Measurements from ENCODE around the gene TMPRSS3.

Gene TMPRSS3

DNA sequence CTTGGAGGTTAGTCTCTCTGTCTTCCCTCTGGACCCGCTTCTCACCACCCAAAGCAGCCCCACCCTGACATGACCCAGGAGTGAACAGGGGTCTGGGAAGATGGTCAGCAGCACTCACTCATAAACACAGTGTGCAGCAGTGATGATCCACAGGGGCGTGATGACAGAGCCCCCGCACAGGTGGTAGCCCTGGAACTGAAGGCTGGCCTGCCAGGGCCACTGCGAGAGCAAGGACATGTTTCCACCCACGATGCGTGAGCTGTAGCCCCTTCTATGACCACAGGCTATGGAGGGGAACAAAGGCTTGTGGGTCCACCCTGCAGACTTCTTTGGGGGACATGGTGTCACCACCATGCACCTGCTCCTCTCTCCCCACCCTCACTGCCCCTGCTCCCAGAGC is 12.9 kb downstream of the TMPRSS3 start:
- H3K27me3 Mint-ChIP-seq = no peaks in the 10 kb centered on the region
- no peak overlapping the region for H3K4me3 Mint-ChIP-seq
- peaks cover 9% of the 10 kb centered on the region for H3K36me3 Mint-ChIP-seq
- no peak overlapping the region for H3K27ac Mint-ChIP-seq
- H3K4me1 Mint-ChIP-seq (ENCODE audit: low read depth) = peaks cover 33% of the 10 kb centered on the region
- no peaks in the 10 kb centered on the region for H3K9me3 Mint-ChIP-seq (ENCODE audit: low read depth)

DNA sequence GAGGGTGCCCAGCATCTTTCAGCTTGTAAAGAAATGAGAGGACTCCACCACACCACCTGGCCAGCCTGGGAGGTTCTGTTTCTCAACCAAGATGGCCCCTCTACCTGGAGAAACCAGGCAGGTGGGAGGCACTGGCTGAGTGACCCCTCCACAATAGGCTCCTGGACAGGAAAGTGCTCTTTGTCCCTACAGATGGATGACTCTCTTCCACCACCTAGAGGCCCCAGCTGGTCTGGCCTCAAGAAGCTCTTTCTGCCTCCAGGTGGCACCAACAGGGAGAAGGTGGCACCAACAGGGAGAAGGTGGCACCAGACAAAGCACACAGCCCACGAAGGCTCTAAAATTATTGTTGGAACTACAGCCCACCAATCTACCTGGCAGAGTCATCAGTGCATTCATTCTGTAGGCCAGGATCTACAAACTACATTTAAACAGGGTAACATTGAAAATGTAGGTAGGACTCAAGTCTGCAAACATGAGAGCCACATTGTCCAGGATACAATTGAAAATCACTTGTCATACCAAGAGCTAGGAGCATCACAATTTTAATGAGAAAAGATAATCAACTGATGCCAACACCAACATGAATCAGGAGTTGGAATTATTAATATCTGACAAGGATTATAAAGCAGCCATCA is 14.4 kb downstream of the TMPRSS3 start:
- Mint-ChIP-seq H3K4me3 (no peak overlapping the region), H3K4me1 (ENCODE audit: low read depth) (peaks cover 24% of the 10 kb centered on the region), H3K27ac (no peak overlapping the region), H3K36me3 (peaks cover 9% of the 10 kb centered on the region), H3K9me3 (ENCODE audit: low read depth) (no peaks in the 10 kb centered on the region), H3K27me3 (no peaks in the 10 kb centered on the region)

DNA sequence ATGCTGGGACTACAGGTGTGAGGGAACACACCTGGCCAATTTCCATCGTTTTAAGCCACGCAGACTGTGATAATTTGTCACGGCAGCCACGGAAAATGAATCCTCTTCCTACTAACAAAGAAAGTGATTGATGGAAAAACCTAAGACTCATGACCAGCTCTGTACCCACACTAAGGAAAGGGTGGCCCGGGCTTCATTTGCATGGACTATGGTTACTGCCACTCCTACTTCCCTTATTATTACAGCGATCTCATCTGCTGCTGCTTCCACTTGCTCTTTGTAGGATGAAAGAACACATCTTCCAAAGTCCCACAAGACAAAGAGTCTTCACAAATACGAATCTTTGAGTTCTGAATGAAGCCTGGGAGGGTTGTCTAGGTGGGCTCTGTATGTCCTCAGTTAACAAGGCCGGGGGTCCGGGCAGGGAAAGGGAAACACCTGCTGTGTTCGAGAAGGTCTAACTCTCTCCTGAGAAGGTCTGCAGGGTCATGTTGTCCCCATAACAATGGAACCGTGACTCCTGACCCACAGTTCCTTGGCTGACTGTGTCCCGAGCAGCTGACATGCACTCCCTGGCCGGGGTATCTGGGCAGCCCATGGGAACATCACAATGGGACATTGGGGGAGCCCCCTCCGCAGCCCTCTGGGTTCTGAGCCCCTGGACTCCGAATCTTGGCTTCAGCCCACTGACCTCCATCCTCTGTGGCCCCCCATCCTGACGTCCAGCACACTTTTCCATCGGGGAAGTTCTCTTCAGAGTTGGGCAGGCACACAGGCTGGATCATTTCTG is 16.2 kb downstream of the TMPRSS3 start:
- Mint-ChIP-seq H3K36me3 (peaks cover 7% of the 10 kb centered on the region), H3K27ac (no peak overlapping the region), H3K9me3 (ENCODE audit: low read depth) (no peaks in the 10 kb centered on the region), H3K4me1 (ENCODE audit: low read depth) (peaks cover 14% of the 10 kb centered on the region), H3K4me3 (no peak overlapping the region), H3K27me3 (no peaks in the 10 kb centered on the region)

GRCh38 chr21:42378418-42378817 is 17.4 kb downstream of the TMPRSS3 start:
- Mint-ChIP-seq H3K27me3 (no peaks in the 10 kb centered on the region), H3K9me3 (ENCODE audit: low read depth) (no peaks in the 10 kb centered on the region), H3K36me3 (peaks cover 7% of the 10 kb centered on the region), H3K4me3 (no peak overlapping the region), H3K4me1 (ENCODE audit: low read depth) (peaks cover 12% of the 10 kb centered on the region), H3K27ac (no peak overlapping the region)

DNA sequence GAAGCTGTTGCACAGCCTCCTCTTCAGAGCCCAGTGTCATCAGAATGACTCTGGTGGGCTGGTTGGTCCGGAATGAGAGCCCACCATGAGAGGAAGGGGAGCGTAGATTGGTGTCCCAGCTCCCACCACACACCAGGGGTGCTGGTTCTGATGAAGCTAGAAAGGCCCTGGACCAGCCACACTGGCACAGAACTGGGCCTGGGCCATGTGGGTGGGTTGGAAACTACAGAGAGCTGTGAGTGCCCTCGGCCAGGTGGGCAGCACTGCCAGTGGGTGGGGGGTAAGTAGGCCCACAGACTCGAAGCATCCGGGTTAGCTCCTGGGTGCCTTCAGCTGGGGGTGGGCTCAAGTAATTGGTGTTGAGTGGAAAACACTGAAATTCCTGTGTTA is 17.9 kb downstream of the TMPRSS3 start:
- Mint-ChIP-seq H3K4me1 (ENCODE audit: low read depth) (peaks cover 17% of the 10 kb centered on the region), H3K4me3 (no peak overlapping the region), H3K27me3 (no peaks in the 10 kb centered on the region), H3K9me3 (ENCODE audit: low read depth) (no peaks in the 10 kb centered on the region), H3K27ac (no peak overlapping the region), H3K36me3 (peaks cover 7% of the 10 kb centered on the region)

DNA sequence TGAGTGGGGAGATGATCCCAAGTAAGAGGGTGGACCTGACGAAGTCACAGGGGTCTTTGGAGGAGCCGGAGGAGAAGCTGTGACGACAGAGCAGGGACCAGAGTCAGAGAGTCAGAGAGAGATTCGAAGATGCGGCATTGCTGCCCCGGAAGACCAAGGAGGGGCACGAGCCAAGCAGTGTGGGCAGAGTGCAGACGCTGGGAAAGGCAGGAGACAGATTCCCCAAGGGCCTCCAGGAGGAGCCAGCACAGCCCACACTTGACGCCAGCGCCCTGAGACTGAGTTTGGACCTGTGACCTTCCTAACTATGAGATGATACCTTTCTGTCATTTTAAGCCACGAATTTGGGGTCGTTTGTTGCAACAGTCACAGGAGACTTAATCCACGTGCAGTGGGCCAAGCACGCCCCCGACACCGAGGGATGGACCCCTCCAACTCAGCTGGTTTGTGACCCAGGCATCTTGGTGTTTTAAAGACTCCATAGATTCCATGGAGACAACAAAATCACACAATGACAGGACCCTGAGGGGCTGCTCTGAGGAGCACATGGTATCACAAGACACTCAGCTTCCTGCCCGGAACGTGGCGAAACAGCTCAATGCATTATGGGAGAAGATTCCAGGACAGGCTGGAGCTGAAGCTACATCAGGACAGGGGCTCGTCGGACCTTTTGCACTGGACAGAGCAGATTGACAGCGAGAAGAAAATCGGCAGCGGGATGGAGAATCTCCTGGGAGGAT is 18.5 kb downstream of the TMPRSS3 start:
- peaks cover 7% of the 10 kb centered on the region for H3K36me3 Mint-ChIP-seq
- H3K4me3 Mint-ChIP-seq = no peak overlapping the region
- no peak overlapping the region for H3K27ac Mint-ChIP-seq
- H3K4me1 Mint-ChIP-seq (ENCODE audit: low read depth) = peaks cover 16% of the 10 kb centered on the region
- H3K9me3 Mint-ChIP-seq (ENCODE audit: low read depth) = no peaks in the 10 kb centered on the region
- H3K27me3 Mint-ChIP-seq = no peaks in the 10 kb centered on the region

GRCh38 chr21:42376338-42376982 is 19.4 kb downstream of the TMPRSS3 start:
- Mint-ChIP-seq H3K27ac (no peak overlapping the region), H3K36me3 (peaks cover under 1% of the 10 kb centered on the region)

GRCh38 chr21:42375966-42376337 is 19.9 kb downstream of the TMPRSS3 start:
- Mint-ChIP-seq H3K36me3 (no peaks in the 10 kb centered on the region), H3K4me3 (no peak overlapping the region), H3K27ac (no peak overlapping the region), H3K4me1 (ENCODE audit: low read depth) (peaks cover 13% of the 10 kb centered on the region), H3K27me3 (no peaks in the 10 kb centered on the region), H3K9me3 (ENCODE audit: low read depth) (no peaks in the 10 kb centered on the region)

More at GRCh38 chr21:42376338-42376982, 19.4 kb downstream of the TMPRSS3 start:
- Mint-ChIP-seq H3K27me3 (no peaks in the 10 kb centered on the region), H3K4me3 (no peak overlapping the region), H3K9me3 (ENCODE audit: low read depth) (no peaks in the 10 kb centered on the region), H3K4me1 (ENCODE audit: low read depth) (peaks cover 14% of the 10 kb centered on the region)

DNA sequence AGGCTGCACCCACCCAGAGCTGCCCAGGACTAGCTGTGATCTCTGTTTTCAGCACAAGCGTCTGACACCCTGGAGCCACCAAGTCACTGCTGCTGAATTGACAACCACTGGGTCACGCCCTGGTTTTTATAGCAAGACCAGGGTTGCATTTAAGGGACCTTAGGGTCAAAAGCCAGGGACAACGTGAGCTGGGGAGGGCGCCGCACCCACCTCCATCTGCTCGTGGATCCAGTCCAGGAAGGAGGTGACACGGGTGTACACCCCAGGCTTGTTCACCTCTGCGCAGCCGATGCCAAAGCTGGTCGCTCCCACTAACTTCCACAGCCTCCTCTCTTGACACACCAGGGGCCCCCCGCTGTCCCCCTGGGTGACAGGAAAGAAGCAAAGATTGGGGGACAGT is 20.3 kb downstream of the TMPRSS3 start:
- H3K4me3 Mint-ChIP-seq = no peak overlapping the region
- H3K9me3 Mint-ChIP-seq (ENCODE audit: low read depth) = no peaks in the 10 kb centered on the region
- no peaks in the 10 kb centered on the region for H3K27me3 Mint-ChIP-seq
- H3K27ac Mint-ChIP-seq = no peak overlapping the region
- H3K36me3 Mint-ChIP-seq = no peaks in the 10 kb centered on the region
- H3K4me1 Mint-ChIP-seq (ENCODE audit: low read depth) = peaks cover 13% of the 10 kb centered on the region

DNA sequence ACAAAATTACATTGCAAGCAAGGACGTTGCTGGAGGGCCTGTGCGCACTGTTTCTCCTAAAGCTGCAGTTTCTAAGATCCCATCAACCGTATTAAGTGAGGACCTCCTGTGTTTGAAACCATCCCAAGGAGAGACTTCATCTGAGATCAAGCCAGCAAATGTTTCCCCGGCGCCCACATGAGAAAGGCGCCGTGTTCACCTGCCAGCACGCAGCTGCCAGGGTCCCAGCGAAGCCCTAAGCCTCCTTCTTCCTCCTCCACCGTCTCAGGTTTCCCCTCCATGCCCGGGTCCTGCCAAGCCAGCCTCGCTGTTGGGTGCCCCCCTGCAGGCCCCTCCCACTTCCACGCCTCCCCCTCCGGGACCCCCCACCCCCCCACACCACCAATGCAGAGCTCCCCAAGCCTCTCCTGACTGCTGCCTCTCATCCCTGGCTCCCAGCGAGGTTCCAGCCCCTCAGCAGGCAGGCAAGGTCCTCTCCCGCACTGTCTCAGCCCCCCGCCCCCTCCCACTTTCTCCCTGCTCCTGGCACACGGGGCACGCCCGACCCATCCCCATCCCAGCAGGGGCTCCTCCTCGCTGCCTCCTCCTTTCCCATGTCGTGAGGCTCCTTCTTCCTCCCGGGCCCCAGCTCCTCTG is 20.9 kb downstream of the TMPRSS3 start:
- Mint-ChIP-seq H3K9me3 (ENCODE audit: low read depth) (no peaks in the 10 kb centered on the region), H3K36me3 (no peaks in the 10 kb centered on the region), H3K27me3 (no peaks in the 10 kb centered on the region), H3K4me3 (no peak overlapping the region), H3K27ac (peak overlapping the region; percentile 16), H3K4me1 (ENCODE audit: low read depth) (peaks cover 13% of the 10 kb centered on the region)

DNA sequence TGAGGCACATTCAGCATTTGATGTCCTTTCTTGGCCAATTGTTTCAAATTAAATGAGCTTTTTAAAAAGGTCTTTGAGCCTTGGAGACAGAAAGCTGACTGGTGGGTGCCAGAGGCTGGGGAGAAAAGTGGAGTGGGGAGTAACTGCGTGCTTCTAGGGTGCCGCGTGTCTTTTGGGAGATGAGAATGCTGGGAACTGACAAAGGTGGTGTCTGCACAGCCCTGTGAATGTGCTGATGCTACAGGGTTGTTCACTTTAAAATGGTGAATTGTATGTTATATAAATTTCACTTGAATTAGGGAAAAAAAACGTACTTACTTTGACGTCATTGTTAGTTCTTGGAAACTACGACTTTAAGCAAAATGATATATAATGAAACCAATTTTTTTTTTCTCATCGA is 21.4 kb downstream of the TMPRSS3 start:
- Mint-ChIP-seq H3K27me3 (no peaks in the 10 kb centered on the region), H3K9me3 (ENCODE audit: low read depth) (no peaks in the 10 kb centered on the region), H3K4me1 (ENCODE audit: low read depth) (peaks cover 13% of the 10 kb centered on the region), H3K4me3 (no peak overlapping the region), H3K36me3 (no peaks in the 10 kb centered on the region), H3K27ac (peak overlapping the region; percentile 46)

GRCh38 chr21:42373908-42374455 is 21.9 kb downstream of the TMPRSS3 start:
- no peak overlapping the region for H3K4me3 Mint-ChIP-seq
- peak overlapping the region; percentile 46 for H3K27ac Mint-ChIP-seq
- H3K4me1 Mint-ChIP-seq (ENCODE audit: low read depth) = peaks cover 13% of the 10 kb centered on the region
- no peaks in the 10 kb centered on the region for H3K27me3 Mint-ChIP-seq
- no peaks in the 10 kb centered on the region for H3K36me3 Mint-ChIP-seq
- no peaks in the 10 kb centered on the region for H3K9me3 Mint-ChIP-seq (ENCODE audit: low read depth)

- H3K36me3 Mint-ChIP-seq = no peaks in the 10 kb centered on the region
- H3K27me3 Mint-ChIP-seq = no peaks in the 10 kb centered on the region
- no peak overlapping the region for H3K27ac Mint-ChIP-seq
- H3K9me3 Mint-ChIP-seq (ENCODE audit: low read depth) = no peaks in the 10 kb centered on the region
- H3K4me1 Mint-ChIP-seq (ENCODE audit: low read depth) = peaks cover 13% of the 10 kb centered on the region
- peak overlapping the region; percentile 42 for H3K4me3 Mint-ChIP-seq
These were observed 22.5 kb downstream of the TMPRSS3 start for GRCh38 chr21:42373196-42373907.

All from activated naive CD8-positive, alpha-beta T cell (primary cell).